SK-N-MC (cell line): Measurements from ENCODE around the gene AP2B1.

ENCODE experiments used
- EZH2 ChIP-seq: fragments of 200-600 bp; sonication (generic); IDR thresholded peaks from one replicate; pipeline ENCODE4 v1.6.1; 2017; ENCODE audit warnings: antibody characterized with exemption
- FOXP2 ChIP-seq: optimal IDR thresholded peaks from 2 replicates; pipeline ENCODE3; 2011; ENCODE audit warnings: mild to moderate bottlenecking, moderate library complexity; ENCODE audit not compliant: insufficient read depth; ENCODE audit errors: extremely low read length, control extremely low read depth
- POLR2AphosphoS5 ChIP-seq: IDR thresholded peaks from 2 replicates; pipeline ENCODE4 v1.6.1; 2012; ENCODE audit warnings: mild to moderate bottlenecking, low read depth, low read length, borderline replicate concordance

DNA sequence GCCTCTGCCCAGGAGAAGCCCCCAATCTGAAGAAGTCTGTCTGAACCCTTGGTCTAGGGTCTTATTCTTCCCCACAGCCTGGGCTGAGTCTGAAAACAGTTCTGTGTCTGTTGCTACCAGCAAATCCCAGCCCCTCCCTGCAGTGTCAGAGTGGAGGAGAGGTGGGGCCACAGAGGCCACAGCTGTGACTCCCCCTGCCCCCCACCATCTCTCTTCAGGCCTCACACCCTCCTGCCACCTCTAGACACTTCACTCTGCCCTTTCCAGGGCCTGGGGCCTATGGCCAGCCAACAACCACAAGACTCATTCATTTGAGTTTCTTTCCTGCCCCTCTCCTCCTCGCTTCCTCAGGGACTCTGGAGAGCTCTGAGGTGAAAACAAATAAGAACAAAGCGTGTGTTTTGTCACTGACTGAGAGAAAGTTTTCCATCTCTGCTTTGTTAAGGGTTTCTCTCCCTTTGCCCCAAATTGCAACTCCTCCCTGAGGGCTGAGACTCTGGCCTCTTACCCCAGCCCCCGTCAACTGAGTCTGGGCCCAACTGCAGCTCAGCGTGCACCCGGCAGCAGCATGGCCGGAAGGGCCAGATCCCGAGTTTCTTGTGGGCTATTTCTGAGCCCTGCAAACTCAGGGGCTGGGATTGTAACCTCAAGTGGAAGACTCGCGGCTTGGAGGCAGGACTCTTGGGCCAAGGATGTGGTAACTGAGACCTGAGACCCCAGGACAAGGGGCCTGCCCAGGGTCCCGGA, 186.7 kb downstream of the AP2B1 start:
- TF ChIP-seq POLR2AphosphoS5 (no peak), EZH2 (no peak), FOXP2 (no peak)
